ENCODE data around the gene ZNF598.

ZNF598 gene

DNA sequence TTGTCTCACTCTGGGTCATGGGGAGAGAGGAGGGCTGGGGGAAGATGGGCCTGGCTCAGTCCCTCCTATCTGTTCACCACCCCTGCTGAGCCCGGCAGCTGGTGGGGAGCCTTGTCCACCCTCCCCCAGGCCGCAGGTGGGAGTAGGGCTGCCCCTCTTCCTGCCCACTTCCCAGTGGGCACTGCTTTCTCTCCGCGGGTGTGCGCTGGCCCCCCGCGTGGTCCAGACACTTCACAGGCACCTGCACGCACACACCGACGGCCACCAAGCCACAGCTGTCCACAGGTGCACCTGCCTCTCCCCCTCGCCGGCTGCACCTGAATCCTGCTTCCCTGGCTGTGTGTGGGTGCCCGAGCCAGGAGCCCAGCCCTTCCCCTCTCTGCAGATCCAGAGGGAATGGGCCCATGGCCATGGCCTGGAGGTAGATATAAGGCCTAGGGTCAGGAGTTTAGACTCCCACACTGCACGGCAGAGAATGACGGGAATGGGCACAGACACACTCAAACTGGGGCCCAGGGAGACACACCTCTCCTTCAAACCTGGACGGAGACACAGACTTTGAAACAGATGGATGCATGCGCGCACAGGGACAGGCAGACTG is 19.1 kb upstream of the ZNF598 start:
- TF ChIP-seq, protein P1, sequence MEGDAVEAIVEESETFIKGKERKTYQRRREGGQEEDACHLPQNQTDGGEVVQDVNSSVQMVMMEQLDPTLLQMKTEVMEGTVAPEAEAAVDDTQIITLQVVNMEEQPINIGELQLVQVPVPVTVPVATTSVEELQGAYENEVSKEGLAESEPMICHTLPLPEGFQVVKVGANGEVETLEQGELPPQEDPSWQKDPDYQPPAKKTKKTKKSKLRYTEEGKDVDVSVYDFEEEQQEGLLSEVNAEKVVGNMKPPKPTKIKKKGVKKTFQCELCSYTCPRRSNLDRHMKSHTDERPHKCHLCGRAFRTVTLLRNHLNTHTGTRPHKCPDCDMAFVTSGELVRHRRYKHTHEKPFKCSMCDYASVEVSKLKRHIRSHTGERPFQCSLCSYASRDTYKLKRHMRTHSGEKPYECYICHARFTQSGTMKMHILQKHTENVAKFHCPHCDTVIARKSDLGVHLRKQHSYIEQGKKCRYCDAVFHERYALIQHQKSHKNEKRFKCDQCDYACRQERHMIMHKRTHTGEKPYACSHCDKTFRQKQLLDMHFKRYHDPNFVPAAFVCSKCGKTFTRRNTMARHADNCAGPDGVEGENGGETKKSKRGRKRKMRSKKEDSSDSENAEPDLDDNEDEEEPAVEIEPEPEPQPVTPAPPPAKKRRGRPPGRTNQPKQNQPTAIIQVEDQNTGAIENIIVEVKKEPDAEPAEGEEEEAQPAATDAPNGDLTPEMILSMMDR (IDR thresholded peaks at IDR 0.05; ENCODE audit: control extremely low read depth, extremely low read depth, low read depth, missing control alignments), result no peak
- ChIA-PET POLR2A (interaction anchor here (1.2 kb wide), 1 partner anchor 127 kb away, joined by 4 read pairs; the partner anchor contains the start of gene TRAF7), CTCF (interaction anchor here (1.5 to 2.0 kb wide), 3 partner anchors 15 to 112 kb away, joined by 5 to 8 read pairs (median 7); no protein-coding TSS in a partner anchor)
- DNase-seq (ENCODE audit: extremely low spot score), result no peak

DNA sequence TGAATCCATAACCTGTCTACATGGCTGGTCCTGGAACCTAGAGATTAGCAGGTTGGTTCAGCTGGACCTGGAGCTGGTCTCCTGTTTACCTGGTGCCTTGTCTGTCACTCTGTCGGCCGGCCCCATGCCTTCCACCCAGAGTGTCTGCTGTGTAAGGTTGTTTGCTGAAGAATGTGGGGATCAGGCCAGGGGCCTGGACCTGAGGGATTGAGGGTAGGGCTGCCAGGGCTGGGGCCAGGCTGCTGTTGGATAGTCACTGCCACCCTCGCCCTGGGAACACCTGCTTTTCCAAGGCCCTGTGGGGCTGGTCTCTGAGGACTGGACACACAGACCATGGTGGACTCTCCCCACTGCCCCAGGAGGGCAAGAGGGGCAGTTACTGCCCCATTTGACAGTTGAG is 18.5 kb upstream of the ZNF598 start:
- TF ChIP-seq, protein P1 (IDR thresholded peaks at IDR 0.05; ENCODE audit: control extremely low read depth, extremely low read depth, low read depth, missing control alignments), result no peak
- CTCF ChIA-PET, result interaction anchor here (1.1 to 2.0 kb wide), 4 partner anchors 12 to 112 kb away, joined by 3 to 8 read pairs (median 6); no protein-coding TSS in a partner anchor
- POLR2A ChIA-PET, result interaction anchor here (1.2 kb wide), 1 partner anchor 127 kb away, joined by 4 read pairs; the partner anchor contains the start of gene TRAF7
- no peak for DNase-seq (ENCODE audit: extremely low spot score)

DNA sequence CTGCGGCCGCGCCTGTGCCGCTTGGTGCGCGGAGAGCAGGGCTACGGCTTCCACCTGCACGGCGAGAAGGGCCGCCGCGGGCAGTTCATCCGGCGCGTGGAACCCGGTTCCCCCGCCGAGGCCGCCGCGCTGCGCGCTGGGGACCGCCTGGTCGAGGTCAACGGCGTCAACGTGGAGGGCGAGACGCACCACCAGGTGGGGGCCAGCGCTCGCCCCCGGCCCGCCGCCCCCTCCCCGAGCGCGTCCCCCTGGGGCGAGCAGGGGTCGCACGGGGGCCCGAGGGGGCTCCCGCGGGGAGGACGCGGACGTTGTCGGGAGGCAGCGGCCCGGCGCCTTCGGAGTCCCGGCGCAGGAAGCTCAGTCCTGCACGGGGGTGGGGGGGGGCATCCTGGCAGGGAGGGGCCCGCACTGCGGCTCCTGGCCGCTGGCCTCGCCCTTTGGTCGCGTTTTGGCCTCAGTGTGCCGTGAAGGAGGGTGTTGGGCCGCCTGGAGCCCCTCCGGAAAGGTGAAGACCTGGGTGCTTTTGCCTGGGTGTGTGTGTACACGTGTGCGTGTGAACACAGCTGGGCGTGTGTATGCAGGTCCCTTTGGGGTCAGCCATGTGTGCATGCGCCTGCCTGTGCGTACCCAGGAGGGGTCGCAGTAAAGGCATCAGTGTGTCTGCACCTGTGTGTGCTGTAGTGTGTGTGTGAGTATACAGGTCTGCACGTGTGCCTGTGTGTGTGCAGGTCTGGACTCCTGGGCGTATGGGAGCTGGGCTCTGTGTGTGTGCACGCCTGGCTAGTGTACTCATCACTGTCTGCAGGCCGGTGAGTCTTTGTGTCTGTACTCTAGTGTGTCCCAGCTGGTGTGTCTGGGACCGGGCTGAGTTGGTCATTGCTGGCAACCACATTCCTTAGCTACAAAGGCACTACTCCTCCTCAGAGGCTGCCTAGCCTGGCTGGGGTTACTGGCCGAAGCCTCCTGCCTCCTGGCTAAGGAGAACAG is 17.7 kb upstream of the ZNF598 start:
- DNase-seq (ENCODE audit: extremely low spot score), result no peak
- TF ChIP-seq, protein P1 (IDR thresholded peaks at IDR 0.05; ENCODE audit: control extremely low read depth, extremely low read depth, low read depth, missing control alignments), result no peak
- ChIA-PET POLR2A (interaction anchor here (0.7 to 1.2 kb wide), 2 partner anchors 65 to 128 kb away, joined by 4 read pairs; partner anchors contain the start of gene TRAF7), CTCF (interaction anchor here (1.1 to 2.0 kb wide), 5 partner anchors 11 to 113 kb away, joined by 3 to 8 read pairs (median 5); partner anchors contain the start of genes NTHL1 and TSC2)

DNA sequence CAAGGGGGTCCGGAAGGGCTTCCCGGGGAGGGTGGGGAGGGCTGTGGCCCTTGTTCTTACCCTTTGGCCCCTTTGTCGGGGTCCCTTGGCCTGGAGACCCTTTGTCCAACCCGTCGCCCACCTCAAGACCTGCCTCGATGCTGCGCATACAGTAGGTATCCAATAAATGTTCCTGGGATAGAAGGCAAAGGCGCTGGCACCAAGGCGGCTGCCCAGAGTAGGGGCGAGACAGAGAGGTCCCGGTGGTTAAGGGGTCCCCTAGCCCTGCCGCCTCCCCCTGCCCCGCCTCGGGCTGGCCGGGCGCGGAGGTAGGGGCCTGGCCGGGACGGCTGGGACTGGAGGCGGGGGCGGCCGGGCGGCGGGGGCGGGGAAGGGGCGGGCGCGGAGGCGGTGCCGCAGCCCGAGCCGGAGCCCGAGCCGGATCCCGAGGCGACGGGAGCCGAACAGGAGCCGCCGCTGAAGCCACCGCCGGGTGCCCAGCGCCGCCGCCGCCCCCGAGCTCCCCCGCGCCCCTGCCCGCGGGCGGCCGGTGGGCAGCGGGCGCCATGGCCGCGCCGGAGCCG is 16.9 kb upstream of the ZNF598 start, which contains the start of gene NHERF2:
TSS of gene NHERF2 (plus strand) at position 442 of the 563 bp plus-strand sequence. CDS start at position 546, 104 bp downstream.
- POLR2A ChIA-PET, result interaction anchor here (0.7 to 1.9 kb wide), 2 partner anchors 65 to 129 kb away, joined by 4 to 8 read pairs; partner anchors contain the start of gene TRAF7
- TF ChIP-seq, protein P1 (IDR thresholded peaks at IDR 0.05; ENCODE audit: control extremely low read depth, extremely low read depth, low read depth, missing control alignments), result no peak
- CTCF ChIA-PET, result interaction anchor here (1.2 kb wide), 1 partner anchor 21 kb away, joined by 3 read pairs; the partner anchor contains the start of genes NTHL1 and TSC2
- no peak for DNase-seq (ENCODE audit: extremely low spot score)

DNA sequence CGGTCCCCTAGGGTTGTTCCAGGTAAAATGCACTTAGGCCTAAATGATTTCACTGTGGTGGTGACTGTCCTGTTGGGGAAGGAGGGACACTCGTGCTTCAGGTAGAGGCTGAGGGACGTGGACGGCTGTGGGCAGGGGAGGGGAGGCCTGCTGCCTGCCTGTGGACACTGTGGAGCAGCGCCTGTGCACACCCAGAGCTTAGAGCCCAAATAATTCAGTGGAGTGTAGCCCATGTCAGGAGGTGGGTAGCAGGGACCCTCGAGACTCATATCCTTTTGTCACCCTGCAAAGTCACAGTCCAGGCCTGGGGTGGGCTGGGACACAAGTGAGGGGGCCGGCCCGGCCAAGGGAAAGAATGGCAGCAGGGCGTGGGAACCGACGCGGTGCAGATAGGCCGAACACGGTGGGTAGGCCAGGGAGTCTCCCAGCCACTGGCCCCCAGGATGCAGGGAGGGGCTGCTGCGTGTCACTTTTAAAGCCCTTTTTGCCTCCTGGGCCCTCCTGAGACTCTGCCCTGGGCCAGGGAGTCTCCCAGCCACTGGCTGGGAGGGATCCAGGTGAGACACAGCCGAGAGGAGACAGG is 16.3 kb upstream of the ZNF598 start:
- TF ChIP-seq, protein P1 (IDR thresholded peaks at IDR 0.05; ENCODE audit: control extremely low read depth, extremely low read depth, low read depth, missing control alignments), result no peak
- CTCF ChIA-PET, result interaction anchor here (1.0 to 7.1 kb wide), 2 partner anchors 20 to 127 kb away, joined by 3 to 78 read pairs; partner anchors contain the start of gene TRAF7
- POLR2A ChIA-PET, result interaction anchor here (1.9 kb wide), 1 partner anchor 129 kb away, joined by 8 read pairs; the partner anchor contains the start of gene TRAF7
- DNase-seq (ENCODE audit: extremely low spot score), result no peak
